Spinal cord (tissue), 10 donors: ENCODE results near the gene PTP4A2. TPM values are rescaled to one million over a fixed set of nuclear protein-coding genes. Genes with fewer than 3 reads are reported as not detected.
A peak's percentile ranks its signal among the peaks of the same experiment; 100 is the strongest.
"Not testable (repeated sequence)": the region's sequence is repeated elsewhere in the genome, so short reads cannot be mapped to it uniquely, and the experiment has no call there.

Source experiments
- DNase-seq, 6 donors: peaks; one replicate each; pipeline versions ENCODE4 v3.0.0 to v3.0.0-alpha.2; 2013 to 2015; ENCODE audit warnings: low spot score in 6 of 6, low read depth in 4 of 6
- H3K27ac ChIP-seq: one replicate; pipeline ENCODE4 v1.5.1; 2013; ENCODE audit warnings: low read depth, low read length, control low read depth
- H3K27me3 ChIP-seq: one replicate; pipeline ENCODE4 v1.6.1; 2013; ENCODE audit warnings: low read length; ENCODE audit not compliant: control insufficient read depth, insufficient read depth
- H3K36me3 ChIP-seq: one replicate; pipeline ENCODE4 v1.6.1; 2013; ENCODE audit warnings: low read length; ENCODE audit not compliant: control insufficient read depth, insufficient read depth
- H3K4me1 ChIP-seq: one replicate; pipeline ENCODE4 v1.6.1; 2013; ENCODE audit warnings: low read length; ENCODE audit not compliant: control insufficient read depth, insufficient read depth
- H3K4me3 ChIP-seq: one replicate; pipeline ENCODE4 v1.5.1; 2013; ENCODE audit warnings: low read depth, low read length, control low read depth
- H3K9me3 ChIP-seq: one replicate; pipeline ENCODE4 v1.6.1; 2013; ENCODE audit warnings: low read length; ENCODE audit not compliant: control insufficient read depth, insufficient read depth
- WGBS: methylation state at CpG from one replicate; pipeline ENCODE4 v1.1.5; 2013; ENCODE audit warnings: missing lambda C conversion rate; ENCODE audit not compliant: insufficient coverage; 5-methylcytosine and 5-hydroxymethylcytosine counted together
- polyA plus RNA-seq, 2 donors: library from polyadenylated mRNA; unstranded; fragments of 120-200 nt; gene quantifications; one replicate each; pipeline ENCODE4 v1.2.1, GENCODE V29; 2013; ENCODE audit not compliant: insufficient read length in 2 of 2
- total RNA-seq, 2 donors: library from RNA; depleted of rRNA in 1 of 2; stranded (reverse); fragments of 120-200 nt in 1 of 2; fragments of >200 nt in 1 of 2; gene quantifications; one replicate each; pipeline versions ENCODE4 v1.2.3 to v1.2.4, GENCODE V29; 2013 to 2014
- donor health status: healthy.

Gene PTP4A2
- total and polyA plus RNA-seq, 4 donors: 149 to 326 (median 216) TPM

GRCh38 chr1:31952825-31953220, 14.7 kb upstream of the PTP4A2 start:
- Histone ChIP-seq H3K36me3 (no peaks in the 10 kb centered on the region), H3K4me1 (peaks cover 23% of the 10 kb centered on the region), H3K27ac (no peak overlapping the region), H3K9me3 (no peaks in the 10 kb centered on the region), H3K27me3 (no peaks in the 10 kb centered on the region), H3K4me3 (no peak overlapping the region)
- DNase-seq: no peak
- 67% methylated on average over 1 of the region's 2 CpGs for WGBS

GRCh38 chr1:31951276-31951675, 13.1 kb upstream of the PTP4A2 start:
- no peak overlapping the region for H3K4me3 ChIP-seq
- DNase-seq: peak in 1 of 6 donors; percentile 47
- no CpG with 5 or more reads among the region's 4 CpGs for WGBS
- H3K36me3 ChIP-seq: no peaks in the 10 kb centered on the region
- no peak overlapping the region for H3K27ac ChIP-seq
- H3K27me3 ChIP-seq: no peaks in the 10 kb centered on the region
- peaks cover 23% of the 10 kb centered on the region for H3K4me1 ChIP-seq
- no peaks in the 10 kb centered on the region for H3K9me3 ChIP-seq

- WGBS: 100% methylated on average over 1 of the region's 1 CpG
- Histone ChIP-seq H3K4me1 (peaks cover 17% of the 10 kb centered on the region), H3K27ac (no peak overlapping the region), H3K9me3 (no peaks in the 10 kb centered on the region), H3K36me3 (no peaks in the 10 kb centered on the region), H3K27me3 (no peaks in the 10 kb centered on the region), H3K4me3 (no peak overlapping the region)
- no peak for DNase-seq
These were observed 11.7 kb upstream of the PTP4A2 start for GRCh38 chr1:31949862-31950261.

GRCh38 chr1:31945677-31946076, 7.5 kb upstream of the PTP4A2 start:
- H3K27me3 ChIP-seq, H3K27ac ChIP-seq, H3K9me3 ChIP-seq, H3K36me3 ChIP-seq, H3K4me3 ChIP-seq, DNase-seq: not testable (repeated sequence)
- H3K4me1 ChIP-seq: peaks cover 15% of the 10 kb centered on the region
- WGBS: no CpG with 5 or more reads among the region's 10 CpGs

GRCh38 chr1:31944205-31945089, 6.3 kb upstream of the PTP4A2 start:
- Histone ChIP-seq H3K27me3 (no peaks in the 10 kb centered on the region), H3K9me3 (no peaks in the 10 kb centered on the region), H3K4me1 (peaks cover 19% of the 10 kb centered on the region), H3K27ac (peak overlapping the region; percentile 88), H3K4me3 (peak overlapping the region; percentile 35), H3K36me3 (no peaks in the 10 kb centered on the region)
- DNase-seq: peak in 2 of 6 donors; percentile 59 to 82
- 7% methylated on average over 50 of the region's 56 CpGs for WGBS

- H3K27ac ChIP-seq: peak overlapping the region; percentile 88
- 67% methylated on average over 1 of the region's 3 CpGs for WGBS
These were observed 5.5 kb upstream of the PTP4A2 start for GRCh38 chr1:31943546-31944184.

GRCh38 chr1:31942061-31942460, 3.9 kb upstream of the PTP4A2 start:
- H3K27me3 ChIP-seq, H3K27ac ChIP-seq, H3K4me3 ChIP-seq, DNase-seq, H3K36me3 ChIP-seq, H3K9me3 ChIP-seq: not testable (repeated sequence)
- H3K4me1 ChIP-seq: peaks cover 25% of the 10 kb centered on the region
- 75% methylated on average over 7 of the region's 8 CpGs for WGBS

More at GRCh38 chr1:31943546-31944184, 5.5 kb upstream of the PTP4A2 start:
- Histone ChIP-seq H3K4me1 (peaks cover 22% of the 10 kb centered on the region), H3K27me3 (no peaks in the 10 kb centered on the region), H3K9me3 (no peaks in the 10 kb centered on the region), H3K36me3 (no peaks in the 10 kb centered on the region), H3K4me3 (peak overlapping the region; percentile 35)
- no peak for DNase-seq

- no peaks in the 10 kb centered on the region for H3K36me3 ChIP-seq
- no peak overlapping the region for H3K27ac ChIP-seq
- WGBS: 89% methylated on average over 8 of the region's 16 CpGs
- H3K27me3 ChIP-seq: no peaks in the 10 kb centered on the region
- peaks cover 26% of the 10 kb centered on the region for H3K4me1 ChIP-seq
- H3K4me3 ChIP-seq: no peak overlapping the region
- no peak for DNase-seq
- no peaks in the 10 kb centered on the region for H3K9me3 ChIP-seq
These were observed 1.5 kb upstream of the PTP4A2 start for GRCh38 chr1:31939484-31940329.
